HK-2 (cell line): ENCODE data around the gene TOR1A.
A peak's percentile ranks its signal among the peaks of the same experiment; 100 is the strongest.
"Not testable (repeated sequence)": the region's sequence is repeated elsewhere in the genome, so short reads cannot be mapped to it uniquely, and the experiment has no call there.

ENCODE experiments used
- DNase-seq: peaks from one replicate; pipeline ENCODE4 v3.0.0-alpha.2; 2018; ENCODE audit not compliant: unreplicated experiment

Gene TOR1A

DNA sequence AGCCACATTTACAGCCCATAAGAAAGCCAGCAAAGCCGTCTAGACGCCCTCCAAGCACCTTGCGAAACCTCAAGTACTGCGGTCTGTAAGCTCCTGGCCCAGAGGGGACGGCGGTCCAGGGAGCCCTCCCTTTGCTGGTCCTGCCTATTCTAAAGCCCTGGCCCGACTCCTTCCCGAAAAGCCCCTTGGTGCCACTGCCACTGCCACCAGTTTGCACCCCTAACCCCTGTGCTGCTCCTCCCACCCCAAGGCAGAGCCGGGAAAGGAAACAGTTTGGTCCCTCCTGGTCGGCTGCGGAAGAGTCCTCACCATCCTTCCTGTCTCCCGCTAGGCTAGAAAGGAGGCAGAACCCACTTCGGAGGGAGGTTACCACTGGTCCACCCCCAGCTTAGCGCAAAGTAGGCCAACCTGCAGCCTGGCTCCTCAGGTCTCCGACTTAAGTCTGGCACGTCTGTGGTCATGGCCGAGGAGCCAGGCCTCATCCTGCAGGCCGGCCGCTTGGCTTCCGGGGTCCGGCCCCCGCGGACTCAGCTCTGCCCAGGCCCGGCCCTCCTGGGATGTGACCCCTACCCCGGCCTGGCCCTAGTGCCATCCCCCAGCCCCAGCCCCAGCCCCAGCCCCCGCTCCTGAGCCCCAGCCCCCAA, 916 bp downstream of the TOR1A start:
- peak; percentile 60 for DNase-seq

DNA sequence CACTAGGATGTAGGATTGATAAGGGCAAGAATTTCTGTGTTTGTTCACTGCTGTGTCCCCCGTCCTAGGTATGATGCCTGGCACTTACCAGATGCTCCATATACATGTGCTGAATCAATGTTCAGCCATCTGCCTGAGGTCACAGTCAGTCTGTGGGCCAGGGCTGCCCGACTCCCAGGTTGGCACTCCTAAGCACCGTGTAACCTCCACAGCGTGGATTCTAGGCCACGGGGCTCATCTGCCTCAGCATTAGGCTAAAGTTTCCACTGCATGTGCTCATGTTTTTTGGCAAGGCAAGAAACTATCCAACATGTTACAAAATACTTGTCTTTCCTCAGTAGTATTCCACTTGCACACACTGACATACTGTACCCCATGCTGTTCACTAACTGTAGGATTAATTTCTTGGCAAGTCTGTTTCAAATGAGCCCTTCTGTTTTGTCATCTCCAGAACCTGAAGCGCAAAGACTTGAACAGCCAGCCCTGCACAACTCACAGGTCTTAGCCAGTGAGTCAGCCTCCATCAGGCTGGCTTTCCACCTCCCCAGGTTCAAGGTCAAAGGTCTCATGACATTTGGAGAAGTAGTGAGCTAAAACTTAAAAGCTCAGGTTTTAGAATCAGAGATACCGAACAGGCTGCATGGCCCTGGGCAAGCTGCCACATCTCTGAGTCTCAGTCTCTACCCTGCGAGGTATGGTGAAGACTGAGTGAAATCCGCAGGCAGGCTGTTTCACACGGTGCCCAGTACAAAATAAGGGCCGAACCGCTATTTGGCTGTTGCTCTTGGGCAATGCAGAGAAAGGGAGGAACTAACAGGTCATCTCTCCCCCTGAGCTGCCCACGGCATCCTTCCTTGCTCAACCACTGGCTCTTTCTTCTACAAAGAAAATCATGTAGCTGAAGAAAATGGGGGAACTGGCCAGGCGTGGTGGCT, 7.2 kb downstream of the TOR1A start:
- no peak for DNase-seq

DNA sequence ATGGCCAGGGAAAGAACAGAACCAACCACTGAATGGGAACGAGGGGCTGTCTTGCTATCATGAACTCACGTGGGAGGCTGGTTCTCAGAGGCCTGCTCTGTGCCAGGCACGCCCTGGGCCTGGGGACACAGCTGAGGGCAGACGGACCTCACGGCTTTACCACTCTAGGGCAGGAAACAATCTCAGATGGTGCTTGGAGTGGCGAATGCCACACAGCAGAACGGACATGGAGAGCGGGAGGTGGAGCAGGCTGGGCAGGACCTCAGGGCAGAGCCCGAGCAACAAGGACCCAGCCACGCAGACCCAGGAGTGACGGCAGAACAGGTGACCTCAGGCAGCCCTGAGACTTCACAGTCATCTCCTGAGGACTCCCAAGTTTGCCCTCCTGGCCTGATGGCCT, 8.7 kb downstream of the TOR1A start:
- DNase-seq: no peak

DNA sequence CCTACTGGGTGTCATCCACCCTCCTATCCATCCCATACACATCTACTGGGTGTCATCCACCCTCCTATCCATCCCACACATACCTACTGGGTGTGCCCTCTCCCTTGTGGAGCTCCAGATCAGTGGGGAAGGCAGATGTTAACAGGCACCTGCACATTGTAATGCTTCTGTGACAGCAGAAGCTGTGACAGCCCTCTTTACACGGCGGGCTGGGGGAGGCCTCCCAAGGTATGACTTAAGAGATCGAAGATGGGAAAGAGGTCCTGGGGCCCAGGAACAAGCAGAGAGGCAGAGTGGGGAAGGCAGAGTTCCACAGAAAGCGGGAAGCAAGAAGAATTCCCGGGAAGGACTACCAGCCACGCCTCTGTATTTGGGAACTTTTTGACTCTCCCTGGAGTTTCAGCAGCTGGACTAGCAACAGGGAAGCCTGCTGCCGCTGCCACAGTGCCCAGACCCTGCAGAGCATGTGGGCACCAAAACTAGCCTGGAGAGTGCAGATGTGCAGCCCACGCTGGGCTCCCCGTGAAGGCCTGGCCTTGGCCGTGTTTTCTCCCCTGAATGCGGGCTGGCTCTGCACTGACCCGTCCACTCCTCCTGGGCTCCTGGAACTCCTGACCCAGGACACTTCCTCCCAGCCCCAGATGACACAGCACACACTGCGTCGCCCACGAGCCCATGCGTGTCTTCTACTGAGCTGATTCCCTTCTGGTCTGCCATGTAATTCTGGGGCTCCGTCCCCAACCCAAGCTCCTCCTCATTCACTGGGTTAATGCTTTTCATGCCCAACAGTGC, 9.3 kb downstream of the TOR1A start:
- DNase-seq: no peak

DNA sequence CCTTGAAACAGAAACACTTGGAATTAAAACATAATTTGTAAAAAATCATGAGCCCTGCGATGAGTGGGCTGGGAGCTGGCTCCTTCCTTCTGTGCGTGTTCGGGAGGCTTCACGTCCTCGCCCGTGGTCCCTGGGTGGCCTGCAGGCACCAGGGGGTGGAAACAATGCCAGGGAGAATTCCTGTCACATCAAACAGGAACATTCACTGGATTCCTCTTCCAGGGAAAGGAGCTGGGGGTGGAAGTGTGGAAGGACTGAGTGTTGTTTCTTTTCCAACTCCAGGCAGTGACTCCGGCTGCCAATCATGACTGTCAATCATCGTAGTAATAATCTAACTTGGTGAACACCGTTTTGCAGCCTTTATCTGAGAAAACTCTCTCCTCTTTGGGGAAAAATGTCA, 10.3 kb downstream of the TOR1A start:
- no peak for DNase-seq

DNA sequence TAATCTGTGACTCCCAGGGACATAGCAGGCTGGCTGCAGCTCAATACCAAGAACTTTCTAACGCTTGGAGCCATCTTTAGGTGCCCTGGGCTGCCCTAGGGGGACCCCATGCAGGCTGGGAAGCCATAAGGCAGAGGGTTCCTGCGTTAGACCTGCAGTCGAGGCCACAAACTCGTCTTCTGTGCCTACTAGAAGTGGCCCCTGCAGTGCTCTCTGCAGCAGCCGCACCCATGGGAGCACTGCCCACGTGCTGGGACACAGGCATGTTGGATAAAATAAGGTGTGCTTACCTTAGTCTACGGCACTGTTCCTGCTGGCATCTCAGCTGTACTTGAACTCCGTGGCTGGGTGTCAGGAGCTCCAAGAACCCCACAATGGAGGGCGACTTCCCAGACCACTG, 11.6 kb downstream of the TOR1A start:
- DNase-seq: no peak

DNA sequence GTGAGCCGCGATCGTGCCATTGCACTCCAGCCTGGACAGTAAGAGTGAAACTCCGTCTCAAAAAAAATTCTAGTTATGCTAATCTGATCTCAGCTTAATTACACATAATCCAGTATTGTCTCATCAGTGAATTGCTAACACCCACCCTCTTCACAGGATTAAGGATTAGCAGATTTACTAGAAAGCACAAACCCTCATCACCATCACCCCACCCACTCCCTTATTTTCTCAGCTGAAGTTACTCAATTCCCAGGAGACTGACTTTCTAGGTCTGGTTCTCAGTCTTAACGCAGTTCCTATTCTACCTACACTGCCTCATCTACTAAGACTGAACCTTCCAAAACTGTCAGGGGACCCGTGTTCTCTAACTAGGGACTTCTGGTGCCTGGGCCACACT, 12.0 kb downstream of the TOR1A start:
- DNase-seq: no peak

DNA sequence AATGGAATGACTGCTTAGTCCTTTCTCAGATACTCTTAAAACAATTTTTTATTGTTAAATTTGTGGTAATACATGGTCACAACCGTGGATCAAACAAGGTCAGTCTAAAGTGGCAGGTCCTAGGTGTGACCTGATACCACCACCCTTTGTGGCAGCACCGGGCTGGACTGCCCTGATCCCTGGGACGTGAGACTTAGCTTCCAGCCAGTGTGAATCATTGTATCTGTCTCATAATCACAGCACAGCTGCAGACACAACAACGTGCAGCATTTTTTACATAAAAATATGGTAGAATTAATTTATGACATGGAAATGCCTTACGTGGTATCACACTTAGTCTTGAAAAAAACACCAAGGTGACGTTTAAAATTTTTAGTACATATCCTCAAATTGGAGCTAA, 13.1 kb downstream of the TOR1A start:
- DNase-seq: no peak

DNA sequence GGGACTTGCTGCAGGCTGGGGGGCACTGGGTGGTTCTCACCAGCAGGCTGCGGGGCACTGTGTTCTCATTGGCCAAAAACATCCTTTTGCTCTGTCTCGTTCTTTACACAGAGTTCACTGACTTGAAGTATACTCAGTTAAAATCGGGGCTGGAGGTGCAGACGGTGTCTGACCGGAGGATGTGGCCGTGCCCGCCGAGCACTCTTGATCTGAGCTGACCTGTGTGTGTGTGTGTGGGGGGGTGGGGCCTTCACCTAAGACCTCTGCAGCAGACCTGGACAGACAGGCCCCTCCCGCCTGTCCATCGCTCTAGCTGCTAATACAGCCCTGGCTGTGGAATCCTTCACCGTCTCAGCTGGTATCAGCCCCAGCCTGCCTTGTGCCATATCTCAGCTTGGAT, 13.8 kb downstream of the TOR1A start:
- DNase-seq: no peak

DNA sequence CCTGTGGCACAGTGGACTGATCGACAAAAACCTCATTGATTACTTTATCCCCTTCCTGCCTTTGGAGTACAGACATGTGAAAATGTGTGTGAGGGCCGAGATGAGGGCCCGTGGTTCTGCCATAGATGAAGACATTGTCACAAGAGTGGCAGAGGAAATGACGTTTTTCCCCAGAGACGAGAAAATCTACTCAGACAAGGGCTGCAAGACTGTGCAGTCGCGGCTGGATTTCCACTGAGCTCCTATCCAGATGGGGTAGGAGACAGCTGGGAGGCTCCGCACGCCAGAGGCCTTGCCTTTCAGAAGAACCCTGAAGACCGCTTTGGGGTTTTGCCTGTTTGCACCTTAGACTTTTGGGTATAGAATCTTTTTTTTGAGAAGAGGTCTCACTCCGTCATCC, 14.6 kb downstream of the TOR1A start:
- no peak for DNase-seq

DNA sequence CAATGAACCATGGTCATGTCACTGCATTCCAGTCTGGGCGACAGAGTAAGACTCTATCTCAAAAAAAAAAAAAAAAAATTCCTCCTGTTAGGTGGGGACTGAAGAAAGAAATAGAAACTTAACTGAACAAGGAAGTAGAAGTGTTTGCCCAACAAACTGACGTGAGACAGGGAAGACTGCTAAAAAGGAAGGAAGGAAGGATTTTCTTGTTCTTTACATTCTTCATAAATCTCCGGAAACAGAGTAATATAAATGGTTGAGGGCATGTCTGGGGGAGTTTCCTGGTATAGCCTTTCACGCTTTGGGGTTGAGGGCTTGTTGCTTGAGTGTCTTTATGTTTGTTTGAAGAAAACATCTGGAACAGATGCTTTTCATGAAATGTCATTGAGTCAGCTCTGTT, 17.9 kb downstream of the TOR1A start:
- no peak for DNase-seq

DNA sequence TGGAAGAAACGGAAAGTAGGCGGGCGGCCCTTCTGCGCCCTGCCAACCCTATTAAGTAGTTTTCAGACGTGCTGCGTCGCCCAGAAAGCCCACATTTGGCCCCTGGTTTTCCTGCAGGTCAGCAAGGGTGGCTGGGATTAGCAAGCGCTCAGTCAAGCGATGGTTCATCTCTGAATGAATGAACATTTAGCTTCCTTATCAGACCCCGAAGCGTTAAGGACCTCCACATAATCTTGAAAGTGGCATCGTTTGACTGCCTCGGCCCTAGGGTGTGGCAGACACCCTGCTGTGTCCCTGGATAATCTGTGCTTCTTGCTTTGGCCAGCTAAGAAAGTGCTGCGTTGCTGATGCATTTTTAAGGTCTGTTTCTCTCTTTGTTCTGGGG, 20.3 kb downstream of the TOR1A start:
- DNase-seq: no peak

DNA sequence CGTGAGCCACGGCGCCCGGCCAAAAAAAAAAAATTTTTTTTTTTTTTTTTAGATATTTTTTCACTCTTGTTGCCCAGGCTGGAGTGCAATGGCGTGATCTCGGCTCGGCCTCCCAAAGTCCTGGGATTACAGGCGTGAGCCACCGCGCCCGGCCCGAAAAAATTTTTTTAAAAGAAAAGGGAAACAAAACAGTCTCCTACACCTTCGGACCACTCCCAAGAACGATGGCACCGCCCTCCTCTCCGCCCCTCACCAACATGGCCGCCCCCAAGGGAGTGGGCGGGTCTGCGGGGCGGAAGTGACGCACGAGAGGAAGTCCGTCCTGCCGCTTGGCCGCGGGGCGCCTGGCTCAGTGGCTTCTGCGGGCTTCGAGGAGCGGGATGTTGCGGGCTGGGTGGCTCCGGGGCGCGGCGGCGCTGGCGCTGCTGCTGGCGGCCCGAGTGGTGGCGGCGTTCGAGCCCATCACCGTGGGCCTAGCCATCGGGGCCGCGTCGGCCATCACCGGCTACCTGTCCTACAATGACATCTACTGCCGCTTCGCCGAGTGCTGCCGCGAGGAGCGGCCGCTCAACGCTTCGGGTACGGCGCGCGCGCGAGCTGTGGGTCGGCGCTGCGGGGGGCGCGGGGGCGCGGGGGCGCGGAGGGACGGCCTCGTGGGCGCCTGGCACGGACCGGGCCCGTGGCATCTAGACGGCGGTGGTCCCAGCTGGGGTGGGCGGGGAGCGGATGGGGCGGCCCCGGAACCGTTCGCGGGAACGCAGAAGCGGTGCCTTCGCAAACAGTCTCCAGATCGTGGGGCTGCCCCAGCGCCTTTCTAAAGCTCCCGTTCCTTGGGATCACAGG, 20.9 kb downstream of the TOR1A start, which contains the start of gene TOR1B:
Gene TOR1B, plus strand, starts transcription at position 352 of the 843 bp plus-strand sequence. Its CDS starts 29 bp downstream, at position 381.
- peak; percentile 90 for DNase-seq

DNA sequence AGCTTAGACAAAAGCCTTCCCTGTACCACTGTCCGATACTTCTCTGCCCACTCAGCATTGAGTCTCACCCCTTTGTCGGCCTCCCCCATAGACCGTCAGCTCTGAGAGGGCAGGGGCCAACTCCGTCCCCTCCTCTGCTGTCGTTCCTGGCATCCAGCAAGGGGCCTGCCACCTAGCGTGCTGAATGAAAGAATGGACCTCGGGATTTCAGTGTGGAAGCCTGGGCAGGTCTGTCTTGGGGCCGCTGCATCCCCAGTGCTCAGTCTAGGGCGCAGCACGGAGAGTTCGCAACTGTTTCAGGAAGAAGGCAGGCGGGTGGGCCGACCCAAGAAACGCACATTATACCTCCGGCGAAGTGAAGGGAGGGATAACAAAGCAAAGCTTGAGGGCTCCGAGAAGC, 22.4 kb downstream of the TOR1A start:
- no peak for DNase-seq

DNA sequence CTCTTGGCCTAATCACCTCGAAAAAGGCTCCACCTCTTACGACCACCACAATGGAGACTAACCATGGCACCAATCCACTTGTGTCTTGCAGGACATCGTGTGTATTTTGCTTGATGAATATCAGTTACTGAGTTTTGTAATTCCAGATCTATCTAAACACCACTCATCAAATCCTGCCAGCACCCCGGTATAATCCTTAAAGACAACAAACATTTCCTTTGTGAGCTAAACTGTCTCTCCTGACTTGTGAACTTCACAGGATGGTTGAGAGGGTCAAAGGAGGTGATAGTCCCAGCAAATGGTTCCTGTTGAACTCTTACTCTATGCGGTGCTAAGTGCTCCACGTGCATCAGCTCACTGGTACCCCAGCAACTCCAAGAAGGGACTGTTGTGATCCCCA, 25.0 kb downstream of the TOR1A start:
- DNase-seq: no peak

DNA sequence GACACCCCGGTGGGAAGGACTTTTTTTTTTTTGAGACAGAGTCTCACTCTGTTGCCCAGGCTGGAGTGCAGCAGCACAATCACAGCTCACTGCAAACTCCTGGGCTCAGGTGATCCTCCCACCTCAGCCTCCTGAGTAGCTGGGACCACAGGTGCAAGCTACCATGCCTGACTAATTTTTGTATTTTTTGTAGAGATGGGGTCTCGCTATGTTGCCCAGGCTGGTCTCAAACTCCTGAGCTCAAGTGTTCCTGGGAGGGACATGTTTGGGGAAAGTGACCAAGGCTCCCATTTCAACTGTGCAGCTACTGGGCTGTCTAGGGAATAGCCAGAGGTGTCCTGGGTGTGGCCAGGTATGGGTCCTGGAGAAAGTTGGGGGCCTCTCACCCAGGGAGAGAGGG, 27.9 kb downstream of the TOR1A start:
- DNase-seq: not testable (repeated sequence)

DNA sequence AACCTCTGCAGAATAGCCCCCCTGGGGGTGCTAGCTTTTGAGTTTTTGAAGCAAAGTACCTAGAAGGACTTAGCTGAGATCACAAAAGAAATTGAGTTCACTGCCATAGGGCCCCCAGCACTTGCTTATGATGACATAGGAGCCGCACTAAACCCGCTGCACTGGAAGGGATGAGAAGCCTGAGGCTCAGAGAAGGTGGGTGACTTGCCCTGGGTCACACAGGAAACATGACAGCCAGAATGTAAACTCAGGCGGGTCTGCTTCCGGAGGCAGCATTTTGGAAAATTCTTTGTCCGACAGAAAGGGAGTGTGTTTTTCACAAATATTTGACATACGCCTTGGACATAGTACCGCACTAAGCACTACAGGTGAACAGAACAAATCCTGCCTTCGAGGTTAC, 29.4 kb downstream of the TOR1A start:
- DNase-seq: no peak

DNA sequence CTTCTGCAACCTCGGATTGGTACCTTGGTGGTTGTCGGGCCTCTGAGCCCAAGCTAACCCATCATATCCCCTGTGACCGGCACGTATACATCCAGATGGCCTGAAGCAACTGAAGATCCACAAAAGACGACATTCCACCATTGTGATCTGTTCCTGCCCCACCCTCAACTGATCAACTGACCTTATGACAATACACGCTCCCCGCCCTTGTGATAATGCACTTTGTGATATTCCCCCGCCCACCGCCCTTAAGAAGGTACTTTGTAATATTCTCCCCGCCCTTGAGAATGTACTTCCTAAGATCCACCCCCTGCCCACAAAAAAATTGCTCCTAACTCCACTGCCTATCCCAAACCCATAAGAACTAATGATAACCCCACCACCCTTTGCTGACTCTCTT, 37.5 kb downstream of the TOR1A start:
- DNase-seq: no peak

DNA sequence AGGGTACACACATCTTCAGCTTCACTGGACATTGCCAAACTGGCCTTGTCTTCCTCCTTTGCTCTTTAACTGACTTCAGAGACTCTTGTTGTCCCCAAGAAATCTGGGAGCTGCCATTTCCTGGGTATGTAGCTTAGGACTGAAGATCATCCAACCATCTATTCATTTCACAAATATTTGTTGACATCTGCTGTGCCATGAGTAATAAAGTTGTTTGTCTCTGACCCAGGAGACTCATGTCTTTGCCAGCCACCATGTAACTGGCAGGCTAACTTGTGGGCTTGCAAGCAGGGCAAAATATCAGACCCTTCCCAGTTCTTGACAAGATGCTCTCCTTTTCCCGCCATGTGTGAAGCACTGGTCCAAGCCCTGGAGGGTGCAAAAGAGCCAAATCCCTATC, 38.1 kb downstream of the TOR1A start:
- DNase-seq: no peak

DNA sequence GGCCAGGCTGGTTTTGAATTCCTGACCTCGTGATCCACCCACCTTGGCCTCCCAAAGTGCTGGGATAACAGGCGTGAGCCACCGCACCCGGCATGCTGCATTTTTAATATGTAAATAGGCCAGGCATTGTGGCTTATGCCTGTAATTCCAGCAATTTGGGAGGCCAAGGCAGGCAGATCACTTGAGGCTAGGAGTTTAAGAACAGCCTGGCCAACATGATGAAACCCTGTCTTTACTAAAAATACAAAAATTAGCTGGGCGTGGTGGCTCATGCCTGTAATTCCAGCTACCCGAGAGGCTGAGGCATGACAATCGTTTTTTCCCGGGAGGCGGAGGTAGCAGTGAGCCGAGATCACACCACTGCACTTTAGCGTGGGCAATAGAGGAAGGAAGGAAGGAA, 39.0 kb downstream of the TOR1A start:
- DNase-seq: not testable (repeated sequence)

DNA sequence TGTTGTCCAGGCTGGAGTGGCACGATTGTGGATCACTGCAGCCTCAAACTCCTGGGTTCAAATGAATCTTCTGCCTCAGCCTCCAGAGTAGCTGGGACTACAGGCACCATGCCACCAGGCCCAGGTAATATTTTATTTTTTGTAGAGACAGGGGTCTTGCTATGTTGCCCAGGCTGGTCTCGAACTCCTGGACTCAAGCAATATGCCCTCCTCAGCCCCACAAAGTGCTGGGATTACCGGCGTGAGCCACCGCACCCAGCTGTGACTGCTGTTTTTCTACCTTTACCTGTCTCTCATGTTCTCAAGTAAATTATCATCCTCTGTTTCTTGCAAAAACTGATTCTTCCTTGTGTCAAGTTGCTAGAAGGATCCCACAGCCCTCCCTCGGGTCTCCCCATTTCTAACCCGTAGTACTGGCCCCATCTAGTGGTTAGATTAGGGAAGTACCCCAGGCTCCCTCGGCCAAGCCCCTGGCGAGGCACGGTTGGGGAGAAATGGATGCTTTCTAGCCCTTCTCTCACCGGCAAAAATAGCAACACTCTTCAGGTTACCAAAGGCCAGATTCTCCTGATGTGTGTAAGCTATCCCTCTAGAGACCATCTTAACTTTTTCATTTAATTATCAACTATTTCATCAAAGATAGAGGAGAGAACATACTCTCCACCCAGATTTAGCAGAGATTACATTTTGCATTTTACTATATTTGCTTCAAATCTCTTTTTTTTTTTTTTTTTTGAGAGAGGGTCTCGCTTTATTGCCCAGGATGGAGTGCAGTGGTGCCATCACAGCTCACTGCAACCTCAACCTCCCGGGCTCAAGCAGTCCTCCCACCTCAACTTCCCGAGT, 40.2 kb downstream of the TOR1A start:
- peak; percentile 69 for DNase-seq
